ENCODE data around the gene HMBS.
"Not testable (repeated sequence)": the region's sequence is repeated elsewhere in the genome, so short reads cannot be mapped to it uniquely, and the experiment has no call there.

Gene HMBS

DNA sequence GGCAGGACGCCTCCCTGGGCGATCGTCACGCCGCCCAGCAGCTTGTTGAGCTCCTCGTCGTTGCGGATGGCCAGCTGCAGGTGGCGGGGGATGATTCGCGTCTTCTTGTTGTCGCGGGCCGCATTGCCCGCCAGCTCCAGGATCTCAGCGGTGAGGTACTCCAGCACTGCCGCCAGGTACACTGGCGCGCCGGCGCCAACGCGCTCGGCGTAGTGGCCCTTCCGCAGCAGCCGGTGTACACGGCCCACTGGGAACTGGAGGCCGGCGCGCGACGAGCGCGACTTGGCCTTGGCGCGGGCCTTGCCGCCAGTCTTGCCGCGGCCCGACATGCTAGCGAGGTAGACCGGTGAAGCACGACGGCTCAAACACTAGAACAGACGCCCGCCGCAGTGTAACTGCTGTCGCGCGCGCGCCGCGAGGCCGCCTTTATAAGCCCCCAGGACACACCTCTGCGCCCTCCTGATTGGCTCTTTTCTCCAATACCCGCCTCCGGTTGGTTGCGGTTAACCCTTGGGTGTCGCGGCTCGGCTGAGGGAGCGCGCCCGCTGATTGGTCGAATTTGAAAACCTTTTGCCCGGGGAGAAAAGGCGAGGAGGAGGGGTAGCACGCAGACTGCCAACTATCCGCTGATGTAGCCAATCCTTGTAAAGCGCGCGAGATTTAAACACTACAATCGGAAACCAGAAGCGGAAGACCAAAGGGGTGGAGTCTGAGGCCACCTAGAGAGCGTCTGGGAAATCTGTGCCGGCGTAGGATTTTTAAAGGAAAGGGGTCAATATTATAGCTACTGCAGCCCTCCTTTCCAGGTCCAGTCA, 10.6 kb downstream of the HMBS start:
- TF ChIP-seq, protein P1, sequence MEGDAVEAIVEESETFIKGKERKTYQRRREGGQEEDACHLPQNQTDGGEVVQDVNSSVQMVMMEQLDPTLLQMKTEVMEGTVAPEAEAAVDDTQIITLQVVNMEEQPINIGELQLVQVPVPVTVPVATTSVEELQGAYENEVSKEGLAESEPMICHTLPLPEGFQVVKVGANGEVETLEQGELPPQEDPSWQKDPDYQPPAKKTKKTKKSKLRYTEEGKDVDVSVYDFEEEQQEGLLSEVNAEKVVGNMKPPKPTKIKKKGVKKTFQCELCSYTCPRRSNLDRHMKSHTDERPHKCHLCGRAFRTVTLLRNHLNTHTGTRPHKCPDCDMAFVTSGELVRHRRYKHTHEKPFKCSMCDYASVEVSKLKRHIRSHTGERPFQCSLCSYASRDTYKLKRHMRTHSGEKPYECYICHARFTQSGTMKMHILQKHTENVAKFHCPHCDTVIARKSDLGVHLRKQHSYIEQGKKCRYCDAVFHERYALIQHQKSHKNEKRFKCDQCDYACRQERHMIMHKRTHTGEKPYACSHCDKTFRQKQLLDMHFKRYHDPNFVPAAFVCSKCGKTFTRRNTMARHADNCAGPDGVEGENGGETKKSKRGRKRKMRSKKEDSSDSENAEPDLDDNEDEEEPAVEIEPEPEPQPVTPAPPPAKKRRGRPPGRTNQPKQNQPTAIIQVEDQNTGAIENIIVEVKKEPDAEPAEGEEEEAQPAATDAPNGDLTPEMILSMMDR (IDR thresholded peaks at IDR 0.05; ENCODE audit: low read depth, low read length) = no peak; the same call in 1 of the 2 replicates
- H3K4me3 ChIP-seq (ENCODE audit: low read depth, low read length) = peak overlapping the region; percentile 81

- TF ChIP-seq, protein P1 (IDR thresholded peaks at IDR 0.05; ENCODE audit: low read depth, low read length) = no peak
- no peak overlapping the region for H3K4me3 ChIP-seq (ENCODE audit: low read depth, low read length)
Measured at GRCh38 chr11:119099711-119100110, 15.0 kb downstream of the HMBS start.

DNA sequence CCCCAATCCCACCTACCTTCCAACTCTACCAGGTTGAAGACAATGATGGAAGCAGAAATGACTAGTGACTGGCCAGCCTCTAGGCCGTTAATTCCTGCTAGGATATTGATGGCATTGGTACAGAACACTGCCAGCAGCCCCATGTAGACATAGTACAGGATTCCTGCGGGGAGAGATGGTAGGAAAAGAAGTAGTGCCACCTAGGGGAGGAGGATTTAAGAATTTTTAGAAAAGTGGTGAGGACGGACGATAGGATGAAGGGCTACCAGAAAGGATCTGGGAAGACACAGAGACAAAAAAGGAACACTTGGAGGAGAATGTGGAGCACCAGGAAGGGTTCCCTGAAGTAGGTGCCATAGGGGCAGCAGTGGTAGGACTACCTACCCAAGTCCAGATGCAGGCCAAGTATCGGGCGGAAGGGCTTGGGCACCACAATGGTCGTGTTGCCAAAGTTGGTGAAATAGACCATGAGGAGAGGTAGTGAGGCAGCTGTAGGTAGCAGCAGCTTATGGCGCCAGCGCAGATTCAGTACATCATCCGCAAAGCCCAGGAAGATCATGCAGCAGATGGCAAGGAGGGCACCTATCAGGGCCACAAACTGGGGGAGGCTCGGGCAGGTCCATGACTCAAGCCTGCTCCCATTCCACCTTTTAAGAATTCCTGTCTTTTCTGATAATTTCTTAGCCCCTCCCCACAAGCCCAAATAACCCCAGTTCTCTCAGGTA, 15.7 kb downstream of the HMBS start:
- TF ChIP-seq, protein P1 (IDR thresholded peaks at IDR 0.05; ENCODE audit: low read depth, low read length) = peak; percentile 25
- peak overlapping the region; percentile 92 for H3K4me3 ChIP-seq (ENCODE audit: low read depth, low read length)

DNA sequence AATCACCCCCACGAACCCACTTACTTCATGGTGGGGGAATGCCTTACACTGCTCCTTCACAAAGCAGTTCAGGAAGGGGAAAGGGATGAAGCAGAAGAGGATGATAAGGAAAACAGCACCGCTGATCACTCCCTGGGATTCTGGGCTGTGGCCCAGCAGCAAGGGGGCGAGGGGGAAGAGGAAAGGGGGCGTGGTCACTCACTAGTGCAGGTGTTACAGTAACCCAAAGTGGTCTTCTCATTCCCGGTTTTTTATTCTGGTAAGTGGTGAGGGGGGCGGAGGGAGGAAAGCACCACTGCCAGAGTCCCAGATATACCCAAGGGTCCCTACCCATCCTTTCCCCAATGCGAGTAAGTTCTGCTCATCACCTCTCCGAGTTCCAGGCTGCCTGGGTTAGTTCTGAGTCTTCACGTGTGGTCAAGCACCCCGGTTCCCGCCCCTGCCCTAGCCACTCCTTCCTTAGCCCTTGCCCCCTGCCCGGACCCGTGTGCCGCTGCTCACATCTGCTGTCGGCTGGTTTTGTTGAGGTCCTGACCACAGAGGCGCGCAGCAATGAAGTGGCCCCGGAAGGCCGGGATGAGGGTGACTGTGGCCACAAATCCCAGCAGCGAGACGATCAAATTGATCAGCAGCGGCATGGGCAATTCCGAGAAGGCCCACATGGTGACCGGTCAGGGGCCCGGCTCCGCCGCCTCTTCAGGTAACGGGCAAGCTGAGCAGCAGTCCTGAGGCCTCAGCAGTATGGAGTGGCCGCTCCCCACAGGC, 16.5 kb downstream of the HMBS start:
- TF ChIP-seq, protein P1 (IDR thresholded peaks at IDR 0.05; ENCODE audit: low read depth, low read length) = no peak

DNA sequence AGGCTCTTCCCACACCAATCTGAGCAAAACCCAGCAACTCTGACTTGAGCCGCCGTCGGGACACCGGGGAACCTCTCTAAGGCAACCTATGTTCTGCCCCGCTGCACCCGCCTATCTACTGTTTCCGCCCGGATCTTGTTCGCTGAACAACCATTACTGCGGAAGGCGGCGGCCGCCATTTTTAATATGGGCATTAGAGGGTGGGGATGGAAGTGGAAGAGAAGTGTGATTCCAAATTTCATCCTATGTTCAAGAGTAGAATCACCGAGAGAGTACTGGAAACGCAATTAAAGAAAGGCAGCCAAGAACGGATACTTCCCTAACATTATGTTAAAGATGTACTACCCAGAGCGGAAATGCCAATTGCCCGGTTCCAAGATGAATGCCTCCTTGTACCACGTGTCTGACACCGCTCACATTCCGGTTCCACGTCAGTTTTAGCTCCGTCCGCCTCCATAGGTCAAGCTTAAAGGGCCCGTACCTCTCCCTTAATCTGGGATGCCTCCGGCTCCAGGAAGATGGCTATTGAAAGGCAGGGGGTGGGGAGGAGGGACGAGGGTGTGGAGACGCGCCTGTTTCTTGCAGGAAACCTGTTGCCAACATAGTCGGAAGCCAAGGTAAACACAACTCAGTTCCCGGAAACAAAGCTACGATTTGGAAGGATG, 17.2 kb downstream of the HMBS start, which contains the start of gene DPAGT1:
Gene DPAGT1 (minus strand): TSS at position 95 of the 665 bp plus-strand sequence. CDS start 198 bp downstream, outside the sequence.
- TF ChIP-seq, protein P1 (IDR thresholded peaks at IDR 0.05; ENCODE audit: low read depth, low read length) = no peak
- H3K4me3 ChIP-seq (ENCODE audit: low read depth, low read length) = peak within 1 kb of the TSS; percentile 92

More for the DNA sequence above, 16.5 kb downstream of the HMBS start:
- H3K4me3 ChIP-seq (ENCODE audit: low read depth, low read length) = peak overlapping the region; percentile 92

- not testable (repeated sequence) for H3K4me3 ChIP-seq (ENCODE audit: low read depth, low read length)
Measured at GRCh38 chr11:119103161-119103664, 18.5 kb downstream of the HMBS start.

GRCh38 chr11:119103793-119104192, 19.1 kb downstream of the HMBS start:
- TF ChIP-seq, protein P1 (IDR thresholded peaks at IDR 0.05; ENCODE audit: low read depth, low read length) = no peak

More at GRCh38 chr11:119103793-119104192, 19.1 kb downstream of the HMBS start:
- no peak overlapping the region for H3K4me3 ChIP-seq (ENCODE audit: low read depth, low read length)

Data from WI38 (cell line).